ENCODE data around the gene FCAR. TPM values are rescaled to one million over a fixed set of nuclear protein-coding genes. Genes with fewer than 3 reads are reported as not detected.

Gene FCAR
- total and polyA plus RNA-seq, 2 experiments from 2014 or later: not detected

DNA sequence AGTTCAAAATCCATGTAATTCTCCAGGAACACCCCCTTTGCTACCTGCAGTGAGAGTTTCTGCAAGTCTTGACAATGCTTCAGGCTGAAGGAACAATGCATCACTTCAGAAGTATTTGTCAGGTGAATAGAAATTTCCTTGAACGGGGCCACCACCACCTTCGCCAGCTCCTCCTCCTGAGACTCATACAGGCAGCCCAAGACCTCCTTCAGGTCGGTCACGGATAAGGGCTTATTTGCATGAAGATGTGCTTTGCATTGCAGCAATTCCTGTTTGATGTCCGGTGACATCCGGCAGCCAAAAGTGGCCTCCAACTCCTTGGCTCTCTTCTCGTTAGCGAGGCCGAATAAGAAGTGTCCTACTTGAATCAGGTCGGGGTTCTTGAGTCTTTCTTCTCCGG lies 64.9 kb downstream of the FCAR start:
- 0 out of 2 replicates have a peak, but pooled peaks cover 3% of the 10 kb centered on the region for H3K4me1 ChIP-seq (ENCODE audit: insufficient read depth)
- H3K27me3 ChIP-seq (ENCODE audit: insufficient read depth): no peaks in the 10 kb centered on the region
- no peaks in the 10 kb centered on the region; the same call in 1 of the 3 replicates for H3K36me3 Mint-ChIP-seq (ENCODE audit: low read depth)
- H4K20me1 ChIP-seq (replicated peaks; ENCODE audit: insufficient read depth): no peaks in the 10 kb centered on the region
- peaks cover 23% of the 10 kb centered on the region; the same call in 2 of the 3 replicates for H3K9me3 Mint-ChIP-seq
- H3K79me2 ChIP-seq (replicated peaks; ENCODE audit: insufficient read depth): no peaks in the 10 kb centered on the region
- no peaks in the 10 kb centered on the region for H3F3A ChIP-seq (replicated peaks; ENCODE audit: low read depth)
- no peak for DNase-seq (ENCODE audit: low spot score)
- no peak overlapping the region for H3K4me3 ChIP-seq
- H3K4me1 Mint-ChIP-seq: peaks cover 2% of the 10 kb centered on the region; the same call in 2 of the 3 replicates
- ATAC-seq: no peak
- no peaks in the 10 kb centered on the region for H3K36me3 ChIP-seq (ENCODE audit: insufficient read depth)
- TF ChIP-seq CREB1 (CRISPR knock-in tag; IDR thresholded peaks at IDR 0.05; ENCODE audit: low read depth) (no peak), EZH2phosphoT487 (IDR thresholded peaks at IDR 0.05; ENCODE audit: unreplicated experiment) (no peak), NANOG (IDR thresholded peaks at IDR 0.05; ENCODE audit: borderline replicate concordance) (no peak), ZNF114 (CRISPR knock-in tag; IDR thresholded peaks at IDR 0.05) (no peak), EZH2 (IDR thresholded peaks at IDR 0.05; ENCODE audit: low read depth, unreplicated experiment) (no peak), JUNB (IDR thresholded peaks at IDR 0.05; ENCODE audit: unreplicated experiment) (no peak), ZNF331 (CRISPR knock-in tag; IDR thresholded peaks at IDR 0.05; ENCODE audit: low read depth) (no peak), POLR2AphosphoS5 (IDR thresholded peaks at IDR 0.05; ENCODE audit: low read depth) (no peak)
- TF ChIP-seq, protein P1, sequence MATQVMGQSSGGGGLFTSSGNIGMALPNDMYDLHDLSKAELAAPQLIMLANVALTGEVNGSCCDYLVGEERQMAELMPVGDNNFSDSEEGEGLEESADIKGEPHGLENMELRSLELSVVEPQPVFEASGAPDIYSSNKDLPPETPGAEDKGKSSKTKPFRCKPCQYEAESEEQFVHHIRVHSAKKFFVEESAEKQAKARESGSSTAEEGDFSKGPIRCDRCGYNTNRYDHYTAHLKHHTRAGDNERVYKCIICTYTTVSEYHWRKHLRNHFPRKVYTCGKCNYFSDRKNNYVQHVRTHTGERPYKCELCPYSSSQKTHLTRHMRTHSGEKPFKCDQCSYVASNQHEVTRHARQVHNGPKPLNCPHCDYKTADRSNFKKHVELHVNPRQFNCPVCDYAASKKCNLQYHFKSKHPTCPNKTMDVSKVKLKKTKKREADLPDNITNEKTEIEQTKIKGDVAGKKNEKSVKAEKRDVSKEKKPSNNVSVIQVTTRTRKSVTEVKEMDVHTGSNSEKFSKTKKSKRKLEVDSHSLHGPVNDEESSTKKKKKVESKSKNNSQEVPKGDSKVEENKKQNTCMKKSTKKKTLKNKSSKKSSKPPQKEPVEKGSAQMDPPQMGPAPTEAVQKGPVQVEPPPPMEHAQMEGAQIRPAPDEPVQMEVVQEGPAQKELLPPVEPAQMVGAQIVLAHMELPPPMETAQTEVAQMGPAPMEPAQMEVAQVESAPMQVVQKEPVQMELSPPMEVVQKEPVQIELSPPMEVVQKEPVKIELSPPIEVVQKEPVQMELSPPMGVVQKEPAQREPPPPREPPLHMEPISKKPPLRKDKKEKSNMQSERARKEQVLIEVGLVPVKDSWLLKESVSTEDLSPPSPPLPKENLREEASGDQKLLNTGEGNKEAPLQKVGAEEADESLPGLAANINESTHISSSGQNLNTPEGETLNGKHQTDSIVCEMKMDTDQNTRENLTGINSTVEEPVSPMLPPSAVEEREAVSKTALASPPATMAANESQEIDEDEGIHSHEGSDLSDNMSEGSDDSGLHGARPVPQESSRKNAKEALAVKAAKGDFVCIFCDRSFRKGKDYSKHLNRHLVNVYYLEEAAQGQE (IDR thresholded peaks at IDR 0.05; ENCODE audit: unreplicated experiment): no peak
- TF ChIP-seq, protein P2, sequence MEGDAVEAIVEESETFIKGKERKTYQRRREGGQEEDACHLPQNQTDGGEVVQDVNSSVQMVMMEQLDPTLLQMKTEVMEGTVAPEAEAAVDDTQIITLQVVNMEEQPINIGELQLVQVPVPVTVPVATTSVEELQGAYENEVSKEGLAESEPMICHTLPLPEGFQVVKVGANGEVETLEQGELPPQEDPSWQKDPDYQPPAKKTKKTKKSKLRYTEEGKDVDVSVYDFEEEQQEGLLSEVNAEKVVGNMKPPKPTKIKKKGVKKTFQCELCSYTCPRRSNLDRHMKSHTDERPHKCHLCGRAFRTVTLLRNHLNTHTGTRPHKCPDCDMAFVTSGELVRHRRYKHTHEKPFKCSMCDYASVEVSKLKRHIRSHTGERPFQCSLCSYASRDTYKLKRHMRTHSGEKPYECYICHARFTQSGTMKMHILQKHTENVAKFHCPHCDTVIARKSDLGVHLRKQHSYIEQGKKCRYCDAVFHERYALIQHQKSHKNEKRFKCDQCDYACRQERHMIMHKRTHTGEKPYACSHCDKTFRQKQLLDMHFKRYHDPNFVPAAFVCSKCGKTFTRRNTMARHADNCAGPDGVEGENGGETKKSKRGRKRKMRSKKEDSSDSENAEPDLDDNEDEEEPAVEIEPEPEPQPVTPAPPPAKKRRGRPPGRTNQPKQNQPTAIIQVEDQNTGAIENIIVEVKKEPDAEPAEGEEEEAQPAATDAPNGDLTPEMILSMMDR (conservative IDR thresholded peaks at IDR 0.05; ENCODE audit: low read depth in 2 of 2): no peak
- TF ChIP-seq, protein P3, sequence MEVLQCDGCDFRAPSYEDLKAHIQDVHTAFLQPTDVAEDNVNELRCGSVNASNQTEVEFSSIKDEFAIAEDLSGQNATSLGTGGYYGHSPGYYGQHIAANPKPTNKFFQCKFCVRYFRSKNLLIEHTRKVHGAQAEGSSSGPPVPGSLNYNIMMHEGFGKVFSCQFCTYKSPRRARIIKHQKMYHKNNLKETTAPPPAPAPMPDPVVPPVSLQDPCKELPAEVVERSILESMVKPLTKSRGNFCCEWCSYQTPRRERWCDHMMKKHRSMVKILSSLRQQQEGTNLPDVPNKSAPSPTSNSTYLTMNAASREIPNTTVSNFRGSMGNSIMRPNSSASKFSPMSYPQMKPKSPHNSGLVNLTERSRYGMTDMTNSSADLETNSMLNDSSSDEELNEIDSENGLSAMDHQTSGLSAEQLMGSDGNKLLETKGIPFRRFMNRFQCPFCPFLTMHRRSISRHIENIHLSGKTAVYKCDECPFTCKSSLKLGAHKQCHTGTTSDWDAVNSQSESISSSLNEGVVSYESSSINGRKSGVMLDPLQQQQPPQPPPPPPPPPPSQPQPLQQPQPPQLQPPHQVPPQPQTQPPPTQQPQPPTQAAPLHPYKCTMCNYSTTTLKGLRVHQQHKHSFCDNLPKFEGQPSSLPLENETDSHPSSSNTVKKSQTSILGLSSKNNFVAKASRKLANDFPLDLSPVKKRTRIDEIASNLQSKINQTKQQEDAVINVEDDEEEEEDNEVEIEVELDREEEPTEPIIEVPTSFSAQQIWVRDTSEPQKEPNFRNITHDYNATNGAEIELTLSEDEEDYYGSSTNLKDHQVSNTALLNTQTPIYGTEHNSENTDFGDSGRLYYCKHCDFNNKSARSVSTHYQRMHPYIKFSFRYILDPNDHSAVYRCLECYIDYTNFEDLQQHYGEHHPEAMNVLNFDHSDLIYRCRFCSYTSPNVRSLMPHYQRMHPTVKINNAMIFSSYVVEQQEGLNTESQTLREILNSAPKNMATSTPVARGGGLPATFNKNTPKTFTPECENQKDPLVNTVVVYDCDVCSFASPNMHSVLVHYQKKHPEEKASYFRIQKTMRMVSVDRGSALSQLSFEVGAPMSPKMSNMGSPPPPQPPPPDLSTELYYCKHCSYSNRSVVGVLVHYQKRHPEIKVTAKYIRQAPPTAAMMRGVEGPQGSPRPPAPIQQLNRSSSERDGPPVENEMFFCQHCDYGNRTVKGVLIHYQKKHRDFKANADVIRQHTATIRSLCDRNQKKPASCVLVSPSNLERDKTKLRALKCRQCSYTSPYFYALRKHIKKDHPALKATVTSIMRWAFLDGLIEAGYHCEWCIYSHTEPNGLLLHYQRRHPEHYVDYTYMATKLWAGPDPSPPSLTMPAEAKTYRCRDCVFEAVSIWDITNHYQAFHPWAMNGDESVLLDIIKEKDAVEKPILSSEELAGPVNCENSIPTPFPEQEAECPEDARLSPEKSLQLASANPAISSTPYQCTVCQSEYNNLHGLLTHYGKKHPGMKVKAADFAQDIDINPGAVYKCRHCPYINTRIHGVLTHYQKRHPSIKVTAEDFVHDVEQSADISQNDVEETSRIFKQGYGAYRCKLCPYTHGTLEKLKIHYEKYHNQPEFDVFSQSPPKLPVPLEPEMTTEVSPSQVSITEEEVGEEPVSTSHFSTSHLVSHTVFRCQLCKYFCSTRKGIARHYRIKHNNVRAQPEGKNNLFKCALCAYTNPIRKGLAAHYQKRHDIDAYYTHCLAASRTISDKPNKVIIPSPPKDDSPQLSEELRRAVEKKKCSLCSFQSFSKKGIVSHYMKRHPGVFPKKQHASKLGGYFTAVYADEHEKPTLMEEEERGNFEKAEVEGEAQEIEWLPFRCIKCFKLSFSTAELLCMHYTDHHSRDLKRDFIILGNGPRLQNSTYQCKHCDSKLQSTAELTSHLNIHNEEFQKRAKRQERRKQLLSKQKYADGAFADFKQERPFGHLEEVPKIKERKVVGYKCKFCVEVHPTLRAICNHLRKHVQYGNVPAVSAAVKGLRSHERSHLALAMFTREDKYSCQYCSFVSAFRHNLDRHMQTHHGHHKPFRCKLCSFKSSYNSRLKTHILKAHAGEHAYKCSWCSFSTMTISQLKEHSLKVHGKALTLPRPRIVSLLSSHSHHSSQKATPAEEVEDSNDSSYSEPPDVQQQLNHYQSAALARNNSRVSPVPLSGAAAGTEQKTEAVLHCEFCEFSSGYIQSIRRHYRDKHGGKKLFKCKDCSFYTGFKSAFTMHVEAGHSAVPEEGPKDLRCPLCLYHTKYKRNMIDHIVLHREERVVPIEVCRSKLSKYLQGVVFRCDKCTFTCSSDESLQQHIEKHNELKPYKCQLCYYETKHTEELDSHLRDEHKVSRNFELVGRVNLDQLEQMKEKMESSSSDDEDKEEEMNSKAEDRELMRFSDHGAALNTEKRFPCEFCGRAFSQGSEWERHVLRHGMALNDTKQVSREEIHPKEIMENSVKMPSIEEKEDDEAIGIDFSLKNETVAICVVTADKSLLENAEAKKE (CRISPR knock-in tag; IDR thresholded peaks at IDR 0.05): no peak
- TF ChIP-seq, protein P4, sequence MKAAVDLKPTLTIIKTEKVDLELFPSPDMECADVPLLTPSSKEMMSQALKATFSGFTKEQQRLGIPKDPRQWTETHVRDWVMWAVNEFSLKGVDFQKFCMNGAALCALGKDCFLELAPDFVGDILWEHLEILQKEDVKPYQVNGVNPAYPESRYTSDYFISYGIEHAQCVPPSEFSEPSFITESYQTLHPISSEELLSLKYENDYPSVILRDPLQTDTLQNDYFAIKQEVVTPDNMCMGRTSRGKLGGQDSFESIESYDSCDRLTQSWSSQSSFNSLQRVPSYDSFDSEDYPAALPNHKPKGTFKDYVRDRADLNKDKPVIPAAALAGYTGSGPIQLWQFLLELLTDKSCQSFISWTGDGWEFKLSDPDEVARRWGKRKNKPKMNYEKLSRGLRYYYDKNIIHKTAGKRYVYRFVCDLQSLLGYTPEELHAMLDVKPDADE (IDR thresholded peaks at IDR 0.05): no peak
- no peak overlapping the region for H2AFZ ChIP-seq
- no peak overlapping the region for H3K4me2 ChIP-seq
- no peak overlapping the region for H3K27ac ChIP-seq (ENCODE audit: low read depth)
- H3K27ac Mint-ChIP-seq: no peak overlapping the region
- H3K27me3 Mint-ChIP-seq (ENCODE audit: insufficient read depth, low read depth, poor library complexity): no peaks in the 10 kb centered on the region
- no peaks in the 10 kb centered on the region for H3K9me2 ChIP-seq (ENCODE audit: insufficient read depth)
- H3K4me3 Mint-ChIP-seq: no peak overlapping the region
